Right lobe of liver (tissue), 4 donors: ENCODE results near the gene FERMT1.

ENCODE experiments used
- CTCF ChIP-seq, 4 donors: fragments of 200-600 bp in 3 of 4; fragments of 450-650 bp in 1 of 4; IDR thresholded peaks; one replicate each; pipeline versions ENCODE4 v1.5.1 to v1.8.0; 2016 to 2022; ENCODE audit warnings: antibody characterized with exemption in 4 of 4, mild to moderate bottlenecking in 2 of 4
- POLR2A ChIP-seq: fragments of 450-650 bp; IDR thresholded peaks from one replicate; pipeline ENCODE4 v1.6.1; 2017; ENCODE audit warnings: antibody characterized with exemption, mild to moderate bottlenecking
- donor health status: DM: no; HTN: no; CAD: no.
- donor health status: DM: no; HTN: no; CAD: no.
- donor health status: DM: no; HTN: yes; CAD: no.

GRCh38 chr20:6168204-6168603, 45.4 kb upstream of the FERMT1 start:
- TF ChIP-seq POLR2A (no peak), CTCF (IDR thresholded peaks at IDR 0.05) (no peak)
